HL-60 (cell line): ENCODE measurements around the gene CDC26.

ENCODE experiments used
- CTCF ChIP-seq: IDR thresholded peaks from one replicate; pipeline ENCODE4 v1.5.1; 2011; ENCODE audit warnings: low read length, control low read depth, inconsistent platforms; ENCODE audit not compliant: insufficient read depth
- GABPA ChIP-seq: IDR thresholded peaks from 2 replicates; pipeline ENCODE4 v1.6.1; 2012; ENCODE audit warnings: low read depth
- POLR2AphosphoS5 ChIP-seq: IDR thresholded peaks from 2 replicates; pipeline ENCODE4 v1.6.1; 2012; ENCODE audit warnings: low read depth
- REST ChIP-seq: IDR thresholded peaks from 2 replicates; pipeline ENCODE4 v1.6.1; 2012; ENCODE audit warnings: low read depth; ENCODE audit not compliant: insufficient replicate concordance
- SPI1 ChIP-seq: IDR thresholded peaks from 2 replicates; pipeline ENCODE4 v1.6.1; 2012; ENCODE audit warnings: low read depth, mild to moderate bottlenecking, borderline replicate concordance

GRCh38 chr9:113257863-113258262 is 17.5 kb downstream of the CDC26 start:
- TF ChIP-seq CTCF, result no peak
- no peak for TF ChIP-seq POLR2AphosphoS5
- TF ChIP-seq REST, result no peak
- TF ChIP-seq SPI1, result no peak
- no peak for TF ChIP-seq GABPA
